ENCODE data around the gene MBNL1. TPM values are rescaled to one million over a fixed set of nuclear protein-coding genes. Genes with fewer than 3 reads are reported as not detected.

The MBNL1 gene
- total RNA-seq, 2 experiments from 2014 or later = 163 to 174 TPM

DNA sequence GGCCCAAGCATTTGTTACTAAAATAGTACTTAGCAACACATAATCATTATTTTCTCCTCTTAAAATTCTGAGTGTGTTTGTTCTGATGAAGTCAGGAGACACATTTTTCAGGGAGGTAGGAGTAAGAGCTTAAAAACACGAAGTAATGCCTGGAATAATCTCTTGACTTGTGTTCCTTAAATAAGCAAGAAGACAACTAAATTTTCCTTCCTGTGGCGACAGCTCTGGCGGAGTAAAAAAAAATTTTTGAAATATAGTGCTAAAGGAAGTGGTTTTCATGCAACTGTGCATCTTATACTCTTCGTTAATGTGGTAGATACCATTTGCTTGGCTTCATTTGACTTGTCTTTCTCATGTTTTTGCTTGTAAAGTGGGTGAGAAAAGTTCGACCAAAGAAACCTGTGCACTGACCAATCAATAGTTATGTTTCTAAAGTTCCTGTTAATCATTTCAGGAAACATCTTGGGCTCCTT, 11.1 kb upstream of the MBNL1 start:
- Histone ChIP-seq H3K27ac (ENCODE audit: low read depth, low read length, poor library complexity, severe bottlenecking) (peak overlapping the region; percentile 74), H4K20me1 (ENCODE audit: insufficient read depth, low read length) (no peaks in the 10 kb centered on the region), H3K4me3 (ENCODE audit: low read depth, low read length, poor library complexity, severe bottlenecking) (peak overlapping the region; percentile 45), H3K9me3 (ENCODE audit: low read length) (peaks cover 7% of the 10 kb centered on the region; the same call in 1 of the 2 replicates), H3K36me3 (ENCODE audit: insufficient read depth, low read length) (peaks cover 5% of the 10 kb centered on the region; the same call in 1 of the 2 replicates), H2AFZ (ENCODE audit: low read length) (peak overlapping the region; percentile 92), H3K79me2 (ENCODE audit: insufficient read depth, low read depth, low read length) (peaks cover 4% of the 10 kb centered on the region; the same call in 1 of the 2 replicates), H3K4me1 (ENCODE audit: insufficient read depth, low read length, poor library complexity, severe bottlenecking) (peaks cover 70% of the 10 kb centered on the region), H3K4me2 (ENCODE audit: low read length) (peak overlapping the region; percentile 74), H3K9me2 (ENCODE audit: insufficient read depth, low read length) (no peaks in the 10 kb centered on the region)
- BruUV-seq (replicated peaks) = no TSS peak
- ChIA-PET CTCF (ENCODE audit: unreplicated experiment) (no interaction called here), POLR2A (interaction anchor here (0.6 to 9.2 kb wide), 14 partner anchors 11 to 138 kb away, joined by 3 to 100 read pairs (median 4); partner anchors contain the start of gene MBNL1)
- intact Hi-C loops (cut with micrococcal nuclease; ENCODE audit: unreplicated experiment) = no loop called here
- TF ChIP-seq CTCF (conservative IDR thresholded peaks at IDR 0.05; ENCODE audit: low read length) (no peak), EZH2phosphoT487 (IDR thresholded peaks at IDR 0.05; ENCODE audit: borderline replicate concordance, low read depth, low read length) (no peak)
- peak; percentile 77 for DNase-seq (ENCODE audit: low spot score)

- DNase-seq (ENCODE audit: low spot score) = no peak
- peaks cover 4% of the 10 kb centered on the region; the same call in 1 of the 2 replicates for H3K79me2 ChIP-seq (ENCODE audit: insufficient read depth, low read depth, low read length)
- peaks cover 3% of the 10 kb centered on the region; the same call in 1 of the 2 replicates for H3K9me3 ChIP-seq (ENCODE audit: low read length)
- no peaks in the 10 kb centered on the region for H4K20me1 ChIP-seq (ENCODE audit: insufficient read depth, low read length)
- H3K27ac ChIP-seq (ENCODE audit: low read depth, low read length, poor library complexity, severe bottlenecking) = no peak overlapping the region
- ChIA-PET POLR2A (interaction anchor here (0.5 to 9.2 kb wide), 17 partner anchors 10 to 1363 kb away, joined by 3 to 100 read pairs (median 4); partner anchors contain the start of gene MBNL1), CTCF (ENCODE audit: unreplicated experiment) (interaction anchor here (0.9 kb wide), 1 partner anchor 12 kb away, joined by 3 read pairs; no protein-coding TSS in a partner anchor)
- peaks cover 59% of the 10 kb centered on the region for H3K4me1 ChIP-seq (ENCODE audit: insufficient read depth, low read length, poor library complexity, severe bottlenecking)
- intact Hi-C loops (cut with micrococcal nuclease; ENCODE audit: unreplicated experiment) = no loop called here
- H3K9me2 ChIP-seq (ENCODE audit: insufficient read depth, low read length) = no peaks in the 10 kb centered on the region
- no TSS peak for BruUV-seq (replicated peaks)
- H3K4me3 ChIP-seq (ENCODE audit: low read depth, low read length, poor library complexity, severe bottlenecking) = no peak overlapping the region
- TF ChIP-seq CTCF (conservative IDR thresholded peaks at IDR 0.05; ENCODE audit: low read length) = no peak
- no peak for TF ChIP-seq EZH2phosphoT487 (IDR thresholded peaks at IDR 0.05; ENCODE audit: borderline replicate concordance, low read depth, low read length)
- peak overlapping the region; percentile 74 for H3K4me2 ChIP-seq (ENCODE audit: low read length)
- peak overlapping the region; percentile 65; the same call in 1 of the 2 replicates for H2AFZ ChIP-seq (ENCODE audit: low read length)
- peaks cover 3% of the 10 kb centered on the region; the same call in 1 of the 2 replicates for H3K36me3 ChIP-seq (ENCODE audit: insufficient read depth, low read length)
These were observed 10.0 kb upstream of the MBNL1 start for GRCh38 chr3:152258448-152259393.
